GM10266 (cell line): ENCODE results near the gene FHIT.
"Not testable (repeated sequence)": the region's sequence is repeated elsewhere in the genome, so short reads cannot be mapped to it uniquely, and the experiment has no call there.

Experiments
- DNase-seq: peaks from one replicate; pipeline ENCODE4 v3.0.0; 2012; ENCODE audit errors: extremely low spot score
- CTCF ChIP-seq: IDR thresholded peaks from 2 replicates; pipeline ENCODE4 v1.5.1; 2012; ENCODE audit warnings: mild to moderate bottlenecking, low read depth; ENCODE audit not compliant: control insufficient read depth, insufficient read depth; ENCODE audit errors: missing control alignments

FHIT gene

GRCh38 chr3:61052851-61053250, 198.4 kb downstream of the FHIT start:
- no peak for DNase-seq
- TF ChIP-seq CTCF: no peak

GRCh38 chr3:61051666-61052065, 199.6 kb downstream of the FHIT start:
- TF ChIP-seq CTCF: no peak
- no peak for DNase-seq

GRCh38 chr3:61045169-61045568, 206.1 kb downstream of the FHIT start:
- DNase-seq: not testable (repeated sequence)

GRCh38 chr3:61043156-61043555, 208.1 kb downstream of the FHIT start:
- DNase-seq: no peak
- no peak for TF ChIP-seq CTCF

- no peak for TF ChIP-seq CTCF
- DNase-seq: no peak
These were observed 210.6 kb downstream of the FHIT start for GRCh38 chr3:61040618-61041017.

GRCh38 chr3:61035573-61035972, 215.7 kb downstream of the FHIT start:
- DNase-seq: no peak
- no peak for TF ChIP-seq CTCF

- no peak for TF ChIP-seq CTCF
These were observed 218.3 kb downstream of the FHIT start for GRCh38 chr3:61032991-61033390.

GRCh38 chr3:61031503-61031902, 219.7 kb downstream of the FHIT start:
- no peak for TF ChIP-seq CTCF

More at GRCh38 chr3:61032991-61033390, 218.3 kb downstream of the FHIT start:
- DNase-seq: no peak

More at GRCh38 chr3:61031503-61031902, 219.7 kb downstream of the FHIT start:
- DNase-seq: no peak
